ENCODE measurements around the gene MAGI2.
"Not testable (repeated sequence)": the region's sequence is repeated elsewhere in the genome, so short reads cannot be mapped to it uniquely, and the experiment has no call there.

MAGI2 gene

DNA sequence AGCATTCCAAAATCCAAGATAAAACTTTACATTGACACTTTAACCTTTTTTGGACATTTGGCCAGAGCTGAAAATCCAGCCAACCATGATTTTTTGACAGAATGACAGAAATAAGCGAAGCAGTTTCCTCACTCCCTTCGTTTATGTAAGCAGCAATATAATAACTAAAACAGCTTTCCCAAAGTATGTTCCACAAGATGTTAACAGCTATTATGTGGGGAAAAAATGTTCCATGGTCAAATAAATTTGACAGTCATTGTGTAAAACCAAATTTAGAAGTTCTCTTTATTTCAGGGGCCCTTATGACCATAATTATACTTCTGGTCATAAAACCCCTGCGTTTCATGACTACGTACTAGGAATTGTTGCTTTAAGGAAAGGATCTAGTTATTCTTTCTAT lies 416.5 kb downstream of the MAGI2 start:
- TF ChIP-seq, protein P1, sequence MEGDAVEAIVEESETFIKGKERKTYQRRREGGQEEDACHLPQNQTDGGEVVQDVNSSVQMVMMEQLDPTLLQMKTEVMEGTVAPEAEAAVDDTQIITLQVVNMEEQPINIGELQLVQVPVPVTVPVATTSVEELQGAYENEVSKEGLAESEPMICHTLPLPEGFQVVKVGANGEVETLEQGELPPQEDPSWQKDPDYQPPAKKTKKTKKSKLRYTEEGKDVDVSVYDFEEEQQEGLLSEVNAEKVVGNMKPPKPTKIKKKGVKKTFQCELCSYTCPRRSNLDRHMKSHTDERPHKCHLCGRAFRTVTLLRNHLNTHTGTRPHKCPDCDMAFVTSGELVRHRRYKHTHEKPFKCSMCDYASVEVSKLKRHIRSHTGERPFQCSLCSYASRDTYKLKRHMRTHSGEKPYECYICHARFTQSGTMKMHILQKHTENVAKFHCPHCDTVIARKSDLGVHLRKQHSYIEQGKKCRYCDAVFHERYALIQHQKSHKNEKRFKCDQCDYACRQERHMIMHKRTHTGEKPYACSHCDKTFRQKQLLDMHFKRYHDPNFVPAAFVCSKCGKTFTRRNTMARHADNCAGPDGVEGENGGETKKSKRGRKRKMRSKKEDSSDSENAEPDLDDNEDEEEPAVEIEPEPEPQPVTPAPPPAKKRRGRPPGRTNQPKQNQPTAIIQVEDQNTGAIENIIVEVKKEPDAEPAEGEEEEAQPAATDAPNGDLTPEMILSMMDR (IDR thresholded peaks at IDR 0.05; ENCODE audit: insufficient read depth, missing control alignments), result no peak
- no peak for FAIRE-seq

DNA sequence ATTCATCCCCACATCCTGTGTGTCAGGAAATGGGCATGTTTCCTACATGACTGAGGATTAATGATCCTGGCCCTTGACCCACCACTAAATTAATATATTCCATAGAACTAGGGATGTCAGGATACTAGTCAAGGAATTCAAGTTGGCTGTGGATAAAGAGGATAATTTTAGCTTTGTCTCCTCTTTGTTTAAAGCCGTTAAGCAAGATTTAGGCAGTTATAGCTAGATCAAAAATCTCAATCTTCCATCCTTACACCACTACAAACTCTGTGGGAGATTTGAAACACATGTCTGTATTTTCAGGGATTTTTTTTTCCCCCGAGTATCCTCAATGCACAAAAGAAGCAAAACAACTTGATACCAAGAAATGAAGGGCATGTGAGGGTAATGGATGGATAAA lies 417.1 kb downstream of the MAGI2 start:
- FAIRE-seq (no peak), DNase-seq (ENCODE audit: insufficient read length, low spot score) (no peak)
- TF ChIP-seq, protein P1 (IDR thresholded peaks at IDR 0.05; ENCODE audit: insufficient read depth, missing control alignments), result no peak

More for the DNA sequence above, 416.5 kb downstream of the MAGI2 start:
- DNase-seq (ENCODE audit: insufficient read length, low spot score), result no peak

DNA sequence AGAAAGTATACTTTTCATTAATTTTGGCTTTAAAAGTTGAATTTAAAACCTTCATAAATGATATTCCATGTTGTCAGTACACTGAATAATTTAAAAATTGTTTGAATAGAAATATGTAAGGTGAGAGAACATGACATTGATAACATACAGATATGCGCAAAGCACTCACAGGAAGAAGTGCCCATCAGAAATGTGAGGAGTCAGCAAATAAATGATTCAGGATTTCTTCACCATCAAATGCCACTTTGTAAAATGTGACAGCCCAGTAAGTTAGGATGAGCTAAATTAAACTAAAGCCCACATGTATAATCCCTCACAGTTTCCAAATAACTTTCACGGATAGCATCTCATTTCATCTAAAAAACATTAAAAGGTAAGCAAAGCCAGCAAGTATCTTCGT lies 417.6 kb downstream of the MAGI2 start:
- no peak for FAIRE-seq
- TF ChIP-seq, protein P1 (IDR thresholded peaks at IDR 0.05; ENCODE audit: insufficient read depth, missing control alignments), result no peak
- DNase-seq (ENCODE audit: insufficient read length, low spot score), result no peak

DNA sequence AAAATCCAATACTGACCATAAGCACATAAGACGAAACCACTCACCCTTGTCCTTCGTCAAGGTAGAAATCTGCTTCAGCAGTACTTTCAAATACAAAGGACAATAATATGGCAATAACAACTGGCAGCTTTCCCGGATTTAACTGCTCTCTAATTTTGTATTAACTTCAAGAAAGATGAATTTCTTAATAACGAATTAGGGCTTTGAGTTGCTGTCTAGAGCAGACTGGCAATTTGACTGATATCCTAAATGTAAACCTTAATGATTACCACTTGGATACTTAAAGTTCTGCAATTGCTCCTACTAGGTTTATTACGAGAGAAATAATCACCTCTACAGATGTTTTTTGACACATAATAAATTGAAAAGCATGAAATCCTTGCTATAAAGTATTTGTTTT lies 418.7 kb downstream of the MAGI2 start:
- FAIRE-seq, result no peak

DNA sequence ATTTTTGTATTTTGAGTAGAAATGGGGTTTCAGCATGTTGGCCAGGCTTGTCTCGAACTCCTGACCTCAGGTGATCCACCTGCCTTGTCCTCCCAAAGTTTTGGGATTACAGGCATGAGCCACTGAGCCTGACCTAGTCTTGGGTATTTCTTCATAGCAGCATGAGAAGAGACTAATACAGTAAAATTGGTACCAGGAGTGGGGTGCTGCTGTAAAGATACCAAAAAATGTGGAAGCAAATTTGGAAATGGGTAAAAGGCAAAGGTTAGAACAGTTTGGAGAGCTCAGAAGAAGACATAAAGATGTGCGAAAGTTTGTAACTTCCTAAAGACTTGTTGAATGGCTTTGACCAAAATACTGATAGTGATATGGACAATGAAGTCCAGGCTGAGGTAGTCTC lies 433.8 kb downstream of the MAGI2 start:
- DNase-seq (ENCODE audit: insufficient read length, low spot score); FAIRE-seq: not testable (repeated sequence)

More for the DNA sequence above, 418.7 kb downstream of the MAGI2 start:
- TF ChIP-seq, protein P1 (IDR thresholded peaks at IDR 0.05; ENCODE audit: insufficient read depth, missing control alignments), result no peak
- DNase-seq (ENCODE audit: insufficient read length, low spot score), result no peak

DNA sequence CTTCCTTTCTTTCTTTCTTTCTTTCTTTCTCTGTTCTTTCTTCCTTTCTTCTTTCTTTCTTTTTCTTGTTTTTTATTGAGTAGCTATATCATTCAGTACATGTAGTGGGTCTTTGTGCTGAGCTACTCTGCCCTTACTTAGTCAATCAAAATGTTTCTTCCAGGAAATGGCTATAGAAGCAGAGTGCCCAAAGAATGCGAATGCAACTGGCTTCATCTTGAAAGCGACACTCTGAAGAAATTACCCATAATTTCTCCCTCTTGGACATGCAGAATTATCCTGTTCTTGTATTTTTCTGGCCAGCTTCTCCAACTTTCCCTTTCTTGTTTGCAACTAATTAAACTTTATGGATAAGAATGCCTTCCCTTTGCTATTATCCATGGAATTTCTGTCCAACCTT lies 441.5 kb downstream of the MAGI2 start:
- TF ChIP-seq, protein P1 (IDR thresholded peaks at IDR 0.05; ENCODE audit: insufficient read depth, missing control alignments), result no peak
- FAIRE-seq (no peak), DNase-seq (ENCODE audit: insufficient read length, low spot score) (no peak)

DNA sequence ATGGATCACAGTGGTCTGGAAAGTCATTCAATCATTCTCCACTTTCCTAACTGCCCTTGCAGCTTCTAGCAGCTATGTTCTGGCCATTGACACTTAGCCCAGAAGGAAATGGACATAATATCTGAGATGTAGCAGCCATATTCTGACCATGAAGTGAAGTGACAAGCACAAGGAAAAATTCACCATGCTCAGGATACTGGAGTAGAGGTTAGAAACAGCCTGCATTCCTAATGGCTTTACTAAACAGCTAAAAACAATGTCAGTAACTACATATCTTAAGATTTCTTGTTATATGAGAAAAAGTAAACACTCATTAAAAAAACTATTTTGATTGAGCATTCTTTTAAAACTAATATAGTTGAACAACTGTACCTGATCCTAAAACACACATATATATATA lies 443.8 kb downstream of the MAGI2 start:
- DNase-seq (ENCODE audit: insufficient read length, low spot score) (no peak), FAIRE-seq (no peak)
- TF ChIP-seq, protein P1 (IDR thresholded peaks at IDR 0.05; ENCODE audit: insufficient read depth, missing control alignments), result no peak

DNA sequence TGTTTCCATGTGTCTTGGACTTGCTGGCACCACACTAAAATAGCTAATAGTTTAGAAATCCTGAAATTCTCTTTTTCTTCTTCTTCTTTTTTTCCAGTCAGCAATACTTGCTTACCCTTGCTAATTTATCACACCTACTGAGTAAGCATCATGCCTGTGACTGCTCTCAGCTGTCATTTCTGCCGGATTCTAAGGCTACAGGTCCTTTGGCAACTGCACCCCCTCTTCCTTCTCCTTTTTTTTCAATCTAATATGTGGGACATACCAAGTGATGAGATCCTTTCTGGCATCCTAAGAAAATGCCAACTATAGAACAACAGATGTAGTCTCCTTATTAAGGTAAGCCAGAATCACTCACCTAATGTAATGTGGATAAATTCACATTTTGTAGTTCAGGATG lies 444.7 kb downstream of the MAGI2 start:
- no peak for FAIRE-seq

More for the DNA sequence above, 444.7 kb downstream of the MAGI2 start:
- TF ChIP-seq, protein P1 (IDR thresholded peaks at IDR 0.05; ENCODE audit: insufficient read depth, missing control alignments), result no peak
- no peak for DNase-seq (ENCODE audit: insufficient read length, low spot score)

Data from D721Med (cell line).